ENCODE results near the gene SCRT2. TPM values are rescaled to one million over a fixed set of nuclear protein-coding genes. Genes with fewer than 3 reads are reported as not detected.
"Not testable (repeated sequence)": the region's sequence is repeated elsewhere in the genome, so short reads cannot be mapped to it uniquely, and the experiment has no call there.

The SCRT2 gene
- polyA plus RNA-seq (2013, experiment 1 of 2), result not detected
- not detected for polyA plus RNA-seq (2013, experiment 2 of 2)

- no peak within 1 kb of the TSS for H3K23ac ChIP-seq (ENCODE audit: low read length in 2 of 2)
- H3K27me3 ChIP-seq (ENCODE audit: control insufficient read depth in 1 of 2, insufficient read depth in 1 of 2, low read length in 2 of 2), result peaks cover 85 to 91% of the 10 kb centered on the region in 2 experiments
- H3K4me2 ChIP-seq (ENCODE audit: low read length, poor library complexity, severe bottlenecking), result peak within 1 kb of the TSS; percentile 15
- no peak within 1 kb of the TSS for H3K9ac ChIP-seq (ENCODE audit: low read length)
- H3K4me3 ChIP-seq (ENCODE audit: insufficient read depth in 1 of 2, low read depth in 1 of 2, low read length in 2 of 2), result peak within 1 kb of the TSS in 1 of 2 experiments; percentile 37
- H3K36me3 ChIP-seq (ENCODE audit: control insufficient read depth in 1 of 2, insufficient read depth in 2 of 2, low read depth in 1 of 2, low read length in 2 of 2), result no peaks in the 10 kb centered on the region
- WGBS, result 2% methylated on average over 42 of the region's 69 CpGs
- H3K18ac ChIP-seq (ENCODE audit: low read depth in 1 of 2, low read length in 2 of 2), result no peak within 1 kb of the TSS
- H3K27ac ChIP-seq (ENCODE audit: low read length, poor library complexity, severe bottlenecking), result no peak within 1 kb of the TSS
- H2BK12ac ChIP-seq (ENCODE audit: low read length in 2 of 2), result no peak within 1 kb of the TSS
- H4K8ac ChIP-seq (ENCODE audit: low read length), result no peak within 1 kb of the TSS
- DNase-seq, result peak; percentile 72
- no peak within 1 kb of the TSS for H4K91ac ChIP-seq (ENCODE audit: low read length)
- no peak within 1 kb of the TSS for H2AK5ac ChIP-seq (ENCODE audit: low read length, severe bottlenecking)
- no peak within 1 kb of the TSS for H3K14ac ChIP-seq (ENCODE audit: low read length in 2 of 2)
- H2AFZ ChIP-seq (ENCODE audit: low read depth, low read length), result no peak within 1 kb of the TSS
- H3K9me3 ChIP-seq (ENCODE audit: control insufficient read depth, low read length), result no peaks in the 10 kb centered on the region
- no peak within 1 kb of the TSS for H3K4ac ChIP-seq (ENCODE audit: low read depth in 1 of 2, low read length in 2 of 2)
- H3K4me1 ChIP-seq (ENCODE audit: control insufficient read depth, insufficient read depth, low read depth, low read length), result peaks cover 12% of the 10 kb centered on the region
- H2BK5ac ChIP-seq (ENCODE audit: low read depth, low read length, poor library complexity, severe bottlenecking), result no peak within 1 kb of the TSS
- no peak within 1 kb of the TSS for H2BK120ac ChIP-seq (ENCODE audit: low read depth, low read length)
- H2BK15ac ChIP-seq (ENCODE audit: low read depth, poor library complexity, severe bottlenecking), result no peak within 1 kb of the TSS
- H3K79me1 ChIP-seq (replicated peaks; ENCODE audit: low read length, poor library complexity, severe bottlenecking), result no peaks in the 10 kb centered on the region
Measured at GRCh38 chr20:675453-676314, at the start of gene SCRT2. TSS of gene SCRT2 (minus strand) at chr20:675802. CDS start at chr20:675601, 201 bp downstream.

- not testable (repeated sequence) for H3K9me3 ChIP-seq (ENCODE audit: control insufficient read depth, low read length); H2BK120ac ChIP-seq (ENCODE audit: low read depth, low read length); H3K36me3 ChIP-seq (ENCODE audit: control insufficient read depth in 1 of 2, insufficient read depth in 2 of 2, low read depth in 1 of 2, low read length in 2 of 2); DNase-seq; H3K23ac ChIP-seq (ENCODE audit: low read length in 2 of 2); H3K14ac ChIP-seq (ENCODE audit: low read length in 2 of 2); H3K79me1 ChIP-seq (replicated peaks; ENCODE audit: low read length, poor library complexity, severe bottlenecking); H3K9ac ChIP-seq (ENCODE audit: low read length); H2AFZ ChIP-seq (ENCODE audit: low read depth, low read length); H2BK12ac ChIP-seq (ENCODE audit: low read length in 2 of 2); H3K27ac ChIP-seq (ENCODE audit: low read length, poor library complexity, severe bottlenecking); H2BK15ac ChIP-seq (ENCODE audit: low read depth, poor library complexity, severe bottlenecking); H3K4me2 ChIP-seq (ENCODE audit: low read length, poor library complexity, severe bottlenecking); H3K4me3 ChIP-seq (ENCODE audit: insufficient read depth in 1 of 2, low read depth in 1 of 2, low read length in 2 of 2); H4K8ac ChIP-seq (ENCODE audit: low read length); H4K91ac ChIP-seq (ENCODE audit: low read length); H2BK5ac ChIP-seq (ENCODE audit: low read depth, low read length, poor library complexity, severe bottlenecking); H3K4ac ChIP-seq (ENCODE audit: low read depth in 1 of 2, low read length in 2 of 2); H2AK5ac ChIP-seq (ENCODE audit: low read length, severe bottlenecking); H3K18ac ChIP-seq (ENCODE audit: low read depth in 1 of 2, low read length in 2 of 2); H3K4me1 ChIP-seq (ENCODE audit: control insufficient read depth, insufficient read depth, low read depth, low read length)
- WGBS, result 86% methylated on average over 7 of the region's 7 CpGs
- peaks cover 80 to 90% of the 10 kb centered on the region in 2 experiments for H3K27me3 ChIP-seq (ENCODE audit: control insufficient read depth in 1 of 2, insufficient read depth in 1 of 2, low read length in 2 of 2)
Measured at GRCh38 chr20:724797-725196, 49.2 kb upstream of the SCRT2 start.

GRCh38 chr20:723756-724155 lies 48.2 kb upstream of the SCRT2 start:
- Histone ChIP-seq H3K36me3 (ENCODE audit: control insufficient read depth in 1 of 2, insufficient read depth in 2 of 2, low read depth in 1 of 2, low read length in 2 of 2) (no peaks in the 10 kb centered on the region), H3K79me1 (replicated peaks; ENCODE audit: low read length, poor library complexity, severe bottlenecking) (no peaks in the 10 kb centered on the region), H4K91ac (ENCODE audit: low read length) (no peak overlapping the region), H3K23ac (ENCODE audit: low read length in 2 of 2) (no peak overlapping the region), H2AK5ac (ENCODE audit: low read length, severe bottlenecking) (no peak overlapping the region), H3K27me3 (ENCODE audit: control insufficient read depth in 1 of 2, insufficient read depth in 1 of 2, low read length in 2 of 2) (peaks cover 78 to 90% of the 10 kb centered on the region in 2 experiments), H3K4me2 (ENCODE audit: low read length, poor library complexity, severe bottlenecking) (no peak overlapping the region), H3K9ac (ENCODE audit: low read length) (no peak overlapping the region), H3K4me1 (ENCODE audit: control insufficient read depth, insufficient read depth, low read depth, low read length) (peaks cover 9% of the 10 kb centered on the region), H3K27ac (ENCODE audit: low read length, poor library complexity, severe bottlenecking) (no peak overlapping the region), H3K9me3 (ENCODE audit: control insufficient read depth, low read length) (peaks cover 7% of the 10 kb centered on the region), H2BK5ac (ENCODE audit: low read depth, low read length, poor library complexity, severe bottlenecking) (no peak overlapping the region), H2BK12ac (ENCODE audit: low read length in 2 of 2) (no peak overlapping the region), H2BK120ac (ENCODE audit: low read depth, low read length) (no peak overlapping the region), H3K14ac (ENCODE audit: low read length in 2 of 2) (no peak overlapping the region), H3K4me3 (ENCODE audit: insufficient read depth in 1 of 2, low read depth in 1 of 2, low read length in 2 of 2) (no peak overlapping the region), H4K8ac (ENCODE audit: low read length) (no peak overlapping the region), H3K18ac (ENCODE audit: low read depth in 1 of 2, low read length in 2 of 2) (no peak overlapping the region), H2AFZ (ENCODE audit: low read depth, low read length) (no peak overlapping the region), H2BK15ac (ENCODE audit: low read depth, poor library complexity, severe bottlenecking) (no peak overlapping the region), H3K4ac (ENCODE audit: low read depth in 1 of 2, low read length in 2 of 2) (no peak overlapping the region)
- 66% methylated on average over 8 of the region's 8 CpGs for WGBS
- no peak for DNase-seq

GRCh38 chr20:722822-723644 lies 47.4 kb upstream of the SCRT2 start:
- H3K18ac ChIP-seq (ENCODE audit: low read depth in 1 of 2, low read length in 2 of 2), result no peak overlapping the region
- no peak overlapping the region for H3K14ac ChIP-seq (ENCODE audit: low read length in 2 of 2)
- H2BK5ac ChIP-seq (ENCODE audit: low read depth, low read length, poor library complexity, severe bottlenecking), result no peak overlapping the region
- no peak overlapping the region for H3K23ac ChIP-seq (ENCODE audit: low read length in 2 of 2)
- H2AFZ ChIP-seq (ENCODE audit: low read depth, low read length), result no peak overlapping the region
- H2BK12ac ChIP-seq (ENCODE audit: low read length in 2 of 2), result no peak overlapping the region
- no peak overlapping the region for H3K4me2 ChIP-seq (ENCODE audit: low read length, poor library complexity, severe bottlenecking)
- H3K4me3 ChIP-seq (ENCODE audit: insufficient read depth in 1 of 2, low read depth in 1 of 2, low read length in 2 of 2), result no peak overlapping the region
- peaks cover 77 to 88% of the 10 kb centered on the region in 2 experiments for H3K27me3 ChIP-seq (ENCODE audit: control insufficient read depth in 1 of 2, insufficient read depth in 1 of 2, low read length in 2 of 2)
- no peaks in the 10 kb centered on the region for H3K36me3 ChIP-seq (ENCODE audit: control insufficient read depth in 1 of 2, insufficient read depth in 2 of 2, low read depth in 1 of 2, low read length in 2 of 2)
- H3K4me1 ChIP-seq (ENCODE audit: control insufficient read depth, insufficient read depth, low read depth, low read length), result peaks cover 3% of the 10 kb centered on the region
- H4K91ac ChIP-seq (ENCODE audit: low read length), result no peak overlapping the region
- no peak overlapping the region for H2BK15ac ChIP-seq (ENCODE audit: low read depth, poor library complexity, severe bottlenecking)
- no peak overlapping the region for H3K9ac ChIP-seq (ENCODE audit: low read length)
- H3K79me1 ChIP-seq (replicated peaks; ENCODE audit: low read length, poor library complexity, severe bottlenecking), result no peaks in the 10 kb centered on the region
- no peak overlapping the region for H4K8ac ChIP-seq (ENCODE audit: low read length)
- 77% methylated on average over 11 of the region's 11 CpGs for WGBS
- no peak overlapping the region for H2BK120ac ChIP-seq (ENCODE audit: low read depth, low read length)
- no peak overlapping the region for H2AK5ac ChIP-seq (ENCODE audit: low read length, severe bottlenecking)
- no peak for DNase-seq
- H3K27ac ChIP-seq (ENCODE audit: low read length, poor library complexity, severe bottlenecking), result no peak overlapping the region
- no peak overlapping the region for H3K4ac ChIP-seq (ENCODE audit: low read depth in 1 of 2, low read length in 2 of 2)
- peaks cover 7% of the 10 kb centered on the region for H3K9me3 ChIP-seq (ENCODE audit: control insufficient read depth, low read length)

Measured in mesenchymal stem cell (in vitro differentiated cells and primary cell).